ENCODE data around the gene BAIAP2. TPM values are rescaled to one million over a fixed set of nuclear protein-coding genes. Genes with fewer than 3 reads are reported as not detected.

Gene BAIAP2
- total and polyA plus RNA-seq, 2 donors (not counting 3 experiments of a cell fraction or from before 2014, with no cell fraction given), result 12.3 to 18.6 TPM

GRCh38 chr17:81115219-81115618, 80.3 kb downstream of the BAIAP2 start:
- FAIRE-seq, result no peak
- POLR2A ChIA-PET, result no interaction called here
- H3K36me3 ChIP-seq (ENCODE audit: control insufficient read depth in 2 of 2, extremely low read depth in 1 of 2, insufficient read depth in 2 of 2, low read length in 2 of 2), result no peaks in the 10 kb centered on the region
- H2AFZ ChIP-seq (ENCODE audit: low read depth, low read length), result no peak overlapping the region
- no peaks in the 10 kb centered on the region for H3K79me2 ChIP-seq (ENCODE audit: control insufficient read depth, insufficient read depth, low read length)
- CTCF ChIA-PET, result interaction anchor here (1.2 to 1.9 kb wide), 3 partner anchors 11 to 92 kb away, joined by 4 to 6 read pairs (median 5); no protein-coding TSS in a partner anchor
- H3K9ac ChIP-seq (replicated peaks; ENCODE audit: extremely low read depth, insufficient read depth, low read length), result no peak overlapping the region
- intact Hi-C loops (cut with micrococcal nuclease) (no loop called here), dilution Hi-C loops (cut with MboI; ENCODE audit: extremely low pct_ligation_motif_present, low sequenced_read_pairs) (no loop called here)
- H4K20me1 ChIP-seq (replicated peaks; ENCODE audit: control insufficient read depth, extremely low read depth, insufficient read depth, low read length), result no peaks in the 10 kb centered on the region
- H3K27me3 ChIP-seq (ENCODE audit: control insufficient read depth in 2 of 2, insufficient read depth in 2 of 2, low read length in 2 of 2), result no peaks in the 10 kb centered on the region
- no peak overlapping the region for H3K4me2 ChIP-seq (ENCODE audit: insufficient read depth, low read length)
- no peak overlapping the region for H3K27ac ChIP-seq (ENCODE audit: insufficient read depth, low read depth, low read length)
- DNase-seq (ENCODE audit: low read depth, low spot score), result no peak
- peaks cover 7% of the 10 kb centered on the region for H3K4me1 ChIP-seq (ENCODE audit: control insufficient read depth, extremely low read depth, insufficient read depth, low read length)
- H3K9me1 ChIP-seq (replicated peaks; ENCODE audit: control insufficient read depth, extremely low read depth, insufficient read depth, low read length), result no peaks in the 10 kb centered on the region
- no peaks in the 10 kb centered on the region for H3K9me3 ChIP-seq (replicated peaks; ENCODE audit: control insufficient read depth, insufficient read depth, low read length)
- TF ChIP-seq CTCF (IDR thresholded peaks at IDR 0.05; ENCODE audit: extremely low read depth in 1 of 2, insufficient read depth in 1 of 2, low read depth in 1 of 2, low read length in 2 of 2), result no peak
- no peak for TF ChIP-seq JUN (IDR thresholded peaks at IDR 0.05; ENCODE audit: borderline replicate concordance, insufficient read depth, insufficient read length, low read depth)
- TF ChIP-seq GATA2 (IDR thresholded peaks at IDR 0.05; ENCODE audit: insufficient read depth, insufficient read length, low read depth, low read length), result no peak
- TF ChIP-seq MYC (IDR thresholded peaks at IDR 0.05; ENCODE audit: low read depth, low read length), result no peak
- TF ChIP-seq EZH2 (IDR thresholded peaks at IDR 0.05; ENCODE audit: borderline replicate concordance, low read depth, low read length, severe bottlenecking), result no peak
- TF ChIP-seq POLR2AphosphoS5 (IDR thresholded peaks at IDR 0.05; ENCODE audit: insufficient read depth, low read depth, low read length), result no peak
- no peak for TF ChIP-seq POLR2A (IDR thresholded peaks at IDR 0.05; ENCODE audit: low read depth, low read length)
- no peak for TF ChIP-seq FOS (IDR thresholded peaks at IDR 0.05; ENCODE audit: borderline replicate concordance, insufficient read depth, low read length)
- no peak overlapping the region for H3K4me3 ChIP-seq (replicated peaks in 1 of 3; ENCODE audit: insufficient read depth in 1 of 3, low read depth in 1 of 3, low read length in 3 of 3)
- BruUV-seq (replicated peaks), result no TSS peak

Data from endothelial cell of umbilical vein (primary cell).